CD4-positive, alpha-beta T cell treated with Interleukin-17A for 1 hour (primary cell): ENCODE data around the gene COL4A6.

Experiments
- DNase-seq: peaks from one replicate; pipeline ENCODE4 v3.0.0-alpha.2; 2020

Gene COL4A6

DNA sequence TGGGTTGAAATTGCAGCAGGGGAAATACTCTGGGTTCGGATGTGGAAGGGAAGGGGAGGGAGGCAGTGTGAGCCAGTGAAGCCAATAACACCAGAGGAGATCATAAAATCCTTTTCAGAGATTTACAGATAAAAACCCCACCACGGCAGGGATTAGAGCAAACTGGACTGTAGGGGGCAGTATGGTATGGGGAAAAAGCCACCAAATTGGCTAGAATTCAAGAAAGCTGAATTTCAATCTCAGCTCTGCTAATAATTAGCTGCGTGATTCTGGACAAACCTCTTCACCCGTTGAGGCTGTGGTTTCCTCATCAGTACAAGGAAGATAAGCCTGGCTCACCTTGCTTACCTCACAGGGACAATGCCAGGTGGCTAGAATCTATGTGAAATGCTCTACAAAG is 238.5 kb downstream of the COL4A6 start:
- peak; percentile 1 for DNase-seq

GRCh38 chrX:108199041-108199440 is 239.2 kb downstream of the COL4A6 start:
- DNase-seq: no peak

- DNase-seq: no peak
These were observed 239.8 kb downstream of the COL4A6 start for GRCh38 chrX:108198420-108198819.

GRCh38 chrX:108186811-108187210 is 251.4 kb downstream of the COL4A6 start:
- no peak for DNase-seq

DNA sequence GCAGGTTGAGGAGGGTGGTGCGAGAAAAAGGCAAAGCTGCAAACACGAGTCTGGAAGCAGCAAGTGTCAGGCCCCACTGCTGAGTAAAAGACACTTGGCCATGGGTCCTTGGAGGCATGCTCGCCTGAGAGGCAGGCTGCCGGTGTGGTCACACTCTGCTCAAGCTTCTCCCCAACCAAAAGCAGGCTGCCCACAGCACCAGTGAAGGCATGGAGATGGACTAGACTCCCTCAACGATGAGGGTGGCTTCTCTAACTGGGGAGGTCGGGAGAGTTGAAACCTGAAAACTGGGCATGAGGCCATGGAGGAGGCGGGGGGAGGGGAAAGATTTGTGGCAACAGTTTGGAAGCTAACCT is 260.1 kb downstream of the COL4A6 start:
- DNase-seq: no peak

GRCh38 chrX:108177351-108178142 is 260.7 kb downstream of the COL4A6 start:
- no peak for DNase-seq

GRCh38 chrX:108173874-108174273 is 264.3 kb downstream of the COL4A6 start:
- no peak for DNase-seq

DNA sequence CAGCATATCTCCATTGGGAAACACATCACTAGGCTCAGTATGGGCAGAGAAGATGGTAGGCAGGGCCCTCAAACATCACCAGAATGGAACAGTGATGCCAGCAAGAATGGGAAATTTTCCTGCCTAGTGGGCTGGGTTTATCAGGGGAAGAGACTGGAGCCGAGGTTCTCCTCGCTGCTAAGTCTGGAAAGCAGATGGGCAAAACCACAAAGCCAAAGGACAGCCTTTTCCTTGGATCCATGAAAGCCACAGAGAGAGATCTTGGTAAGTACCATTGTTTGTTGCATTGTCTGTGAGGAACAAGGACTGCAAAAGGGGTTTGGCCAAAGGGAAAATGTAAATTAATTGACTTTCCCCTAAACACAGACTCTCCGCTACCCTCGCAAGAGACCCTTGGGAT is 266.6 kb downstream of the COL4A6 start:
- DNase-seq: no peak

GRCh38 chrX:108169768-108170167 is 268.5 kb downstream of the COL4A6 start:
- DNase-seq: no peak

DNA sequence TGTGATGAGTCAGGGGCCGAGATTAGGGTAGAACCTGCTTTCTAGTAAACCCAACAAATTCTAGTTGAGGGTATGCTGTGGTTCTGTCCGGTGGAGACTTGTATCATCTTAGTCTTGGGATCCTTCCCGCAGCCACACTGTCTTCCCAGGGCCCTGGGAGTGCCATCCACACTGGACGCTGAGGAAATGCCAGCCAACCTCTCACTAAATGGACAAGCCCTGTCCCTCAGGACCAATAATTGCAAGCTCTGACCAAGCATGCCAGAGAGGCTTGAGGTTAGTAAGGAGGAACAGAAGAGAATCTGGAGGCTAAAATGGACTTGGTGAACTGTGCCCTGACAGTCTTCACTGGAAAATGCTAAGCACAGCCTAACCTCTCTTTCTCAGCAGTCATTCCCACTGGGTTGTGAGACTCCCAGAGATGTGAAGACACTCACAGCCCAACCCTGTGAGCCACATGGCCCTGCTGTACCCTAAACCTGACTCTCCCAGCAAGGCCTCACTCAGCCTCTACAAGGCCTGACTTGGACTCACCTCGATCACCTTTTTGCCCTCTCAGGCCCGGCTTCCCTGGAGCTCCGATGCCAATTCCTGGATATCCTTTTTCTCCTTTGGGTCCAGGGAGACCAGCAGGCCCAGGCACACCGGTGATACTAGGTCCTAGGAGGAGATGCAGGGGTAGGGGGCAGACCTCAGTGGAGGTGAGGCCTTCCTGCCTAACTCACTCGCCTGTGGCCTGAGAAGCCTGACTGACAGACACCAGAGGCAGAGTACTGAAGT is 269.1 kb downstream of the COL4A6 start:
- no peak for DNase-seq

- no peak for DNase-seq
These were observed 270.9 kb downstream of the COL4A6 start for GRCh38 chrX:108167211-108167872.

DNA sequence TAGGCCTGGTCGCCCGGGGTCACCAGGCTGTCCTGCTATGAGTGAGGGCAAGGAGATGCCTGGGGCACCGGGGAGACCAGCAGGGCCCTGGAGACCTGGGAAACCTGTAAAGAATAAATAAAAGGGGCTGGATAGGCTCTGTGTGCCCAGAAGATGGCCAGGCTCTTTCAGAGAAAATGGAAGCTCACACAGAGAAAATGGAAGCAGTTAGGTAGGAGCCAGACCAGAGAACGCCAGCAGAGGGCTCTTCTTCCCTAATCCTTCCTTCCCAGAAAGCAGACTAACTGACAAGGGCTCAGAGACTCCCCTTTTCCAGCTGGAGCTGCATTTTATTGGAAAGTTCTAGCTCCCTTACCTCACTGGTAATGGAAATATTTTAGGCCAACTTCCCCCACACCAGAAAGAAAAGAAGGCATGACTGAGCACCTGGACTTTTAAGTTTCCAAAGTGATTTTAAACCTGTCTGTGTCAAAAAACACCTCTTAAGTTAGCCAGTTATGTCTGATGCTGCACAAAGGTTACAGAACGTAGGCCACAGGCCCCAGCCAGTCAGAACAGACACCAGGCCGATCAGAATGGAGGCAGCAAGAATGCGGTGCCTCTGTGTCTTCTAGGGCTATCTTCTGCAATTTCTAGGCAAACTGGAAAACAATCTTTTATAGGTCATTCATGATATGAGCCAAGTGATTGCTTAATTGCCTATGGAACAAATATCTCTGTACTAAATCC is 272.7 kb downstream of the COL4A6 start:
- no peak for DNase-seq

- no peak for DNase-seq
These were observed 274.7 kb downstream of the COL4A6 start for GRCh38 chrX:108163333-108164082.

DNA sequence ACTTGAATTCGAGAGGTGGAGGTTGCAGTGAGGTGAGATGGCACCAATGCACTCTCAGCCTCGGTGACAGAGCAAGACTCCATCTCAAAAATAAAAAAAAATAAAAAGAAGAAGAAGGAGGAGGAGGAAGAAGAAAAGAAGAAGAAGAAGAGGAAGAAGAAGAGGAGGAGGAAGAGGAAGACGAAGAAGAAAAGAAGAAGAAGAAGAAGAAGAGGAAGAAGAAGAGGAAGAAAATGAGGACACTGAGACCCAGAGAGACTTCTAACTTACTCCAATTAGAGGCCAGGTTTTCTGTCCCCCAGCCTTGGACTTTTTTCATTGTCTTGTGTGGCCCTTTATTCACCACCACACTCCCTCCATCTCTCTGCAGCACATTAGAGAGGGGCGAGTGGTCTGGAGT is 276.0 kb downstream of the COL4A6 start:
- DNase-seq: no peak

DNA sequence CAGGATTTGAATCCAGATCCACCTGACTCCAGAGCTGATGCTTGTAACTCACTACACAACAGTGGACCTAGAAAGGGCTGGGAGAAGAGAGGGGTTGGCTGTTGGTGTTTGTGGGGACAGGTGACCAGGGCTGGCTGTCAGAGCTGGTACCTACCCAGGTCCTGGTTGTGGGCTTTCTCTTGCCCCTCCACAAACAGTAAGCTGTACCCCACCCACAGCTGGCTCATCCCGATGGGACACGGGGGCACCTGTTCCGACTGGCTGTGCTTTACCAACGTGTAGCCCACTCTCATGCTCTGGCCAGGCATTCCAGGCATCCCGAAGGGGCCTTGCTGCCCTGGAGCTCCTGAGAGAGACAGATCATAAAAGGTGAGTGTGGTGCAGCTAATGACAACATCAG is 277.9 kb downstream of the COL4A6 start:
- no peak for DNase-seq

GRCh38 chrX:108159028-108159670 is 279.1 kb downstream of the COL4A6 start:
- no peak for DNase-seq

DNA sequence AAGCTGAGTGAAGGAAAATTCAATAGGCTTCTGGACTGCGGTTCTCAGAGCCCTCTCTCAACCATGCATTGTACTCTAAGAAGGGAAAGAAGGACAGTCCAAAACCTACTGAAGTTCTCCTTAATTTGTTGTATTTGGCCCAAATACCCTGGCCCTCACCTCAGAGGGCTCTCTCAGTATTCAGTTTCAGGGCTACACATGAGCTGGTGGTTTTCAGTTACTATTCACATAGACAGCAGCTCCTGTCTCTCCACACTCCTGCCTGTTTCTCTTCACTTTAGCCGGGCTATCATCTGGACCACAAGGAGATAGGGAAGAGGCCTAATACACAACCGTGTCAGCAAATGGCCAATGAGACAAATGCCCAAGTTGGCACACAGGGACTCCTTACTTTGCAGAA is 280.6 kb downstream of the COL4A6 start:
- DNase-seq: no peak

GRCh38 chrX:108156934-108157466 is 281.2 kb downstream of the COL4A6 start:
- no peak for DNase-seq

- DNase-seq: no peak
These were observed 282.1 kb downstream of the COL4A6 start for GRCh38 chrX:108156082-108156481.

GRCh38 chrX:108148524-108148923 is 289.7 kb downstream of the COL4A6 start:
- no peak for DNase-seq
